B cell (primary cell): ENCODE data around the gene TNRC6C. TPM values are rescaled to one million over a fixed set of nuclear protein-coding genes. Genes with fewer than 3 reads are reported as not detected.

Experiments used
- ATAC-seq: fragments of 200-7000 bp; cut with Tn5 transposase; one replicate; pipeline ENCODE4 v1.10.0; 2021; ENCODE audit warnings: low read depth, mild to moderate bottlenecking, moderate number of reproducible peaks, moderate library complexity
- CTCF ChIA-PET: fragments of 350-600 bp; sonication (Branson Sonifier 250); formaldehyde crosslinking; loops from one replicate; lab custom pipeline; 2021; ENCODE audit warnings: antibody characterized with exemption, inconsistent platforms; lab: Charles Lee
- POLR2A ChIA-PET: fragments of 350-600 bp; sonication (Branson Sonifier 250); formaldehyde crosslinking; loops from one replicate; lab custom pipeline; 2021; ENCODE audit warnings: antibody characterized with exemption; lab: Charles Lee
- DNase-seq: peaks from one replicate; pipeline ENCODE4 v3.0.0; 2013
- H2AFZ ChIP-seq: 2 replicates; pipeline ENCODE4 v1.6.1; 2012; ENCODE audit warnings: mild to moderate bottlenecking, low read depth, low read length; ENCODE audit not compliant: insufficient read depth, poor library complexity, severe bottlenecking
- H3K27ac ChIP-seq, 2 donors: 1 replicate in 1 of 2; 2 replicates in 1 of 2; pipeline ENCODE4 v1.5.1; 2012 to 2013; ENCODE audit warnings: low read length in 2 of 2, mild to moderate bottlenecking in 2 of 2, moderate library complexity in 1 of 2
- H3K27me3 ChIP-seq, 4 experiments: fragments of 200-600 bp in 1 of 4; sonication (generic) in 1 of 4; replicated peaks in 1 of 4; 1 replicate in 2 of 4; 2 replicates in 2 of 4; pipeline versions ENCODE4 v1.6.1 to v1.7.0; 2013 to 2016; ENCODE audit warnings: low read length in 3 of 4, mild to moderate bottlenecking in 2 of 4, mixed read lengths in 1 of 4, moderate library complexity in 1 of 4; ENCODE audit not compliant: insufficient read depth in 4 of 4, control insufficient read depth in 3 of 4; ENCODE audit errors: control extremely low read depth in 1 of 4
- H3K36me3 ChIP-seq, 2 experiments: replicated peaks in 1 of 2; 1 replicate in 1 of 2; 2 replicates in 1 of 2; pipeline versions ENCODE4 v1.6.1 to v1.7.1; 2013; ENCODE audit warnings: low read length in 1 of 2; ENCODE audit not compliant: insufficient read depth in 2 of 2, control insufficient read depth in 1 of 2; ENCODE audit errors: control extremely low read depth in 1 of 2, extremely low read depth in 1 of 2
- H3K4me1 ChIP-seq, 2 donors: fragments of 200-600 bp in 1 of 2; sonication (generic) in 1 of 2; 1 replicate in 1 of 2; 2 replicates in 1 of 2; pipeline versions ENCODE4 v1.5.1 to v1.6.1; 2013 to 2017; ENCODE audit warnings: low read length in 2 of 2; ENCODE audit not compliant: control insufficient read depth in 2 of 2, insufficient read depth in 2 of 2
- H3K4me2 ChIP-seq: replicated peaks from 2 replicates; pipeline ENCODE3; 2012; ENCODE audit warnings: mild to moderate bottlenecking, low read depth, low read length; ENCODE audit not compliant: poor library complexity, severe bottlenecking
- H3K4me3 ChIP-seq, 5 experiments: fragments of 200-600 bp in 1 of 5; sonication (generic) in 1 of 5; 1 replicate in 3 of 5; 2 replicates in 2 of 5; pipeline versions ENCODE4 v1.5.1 to v1.7.0; 2011 to 2016; ENCODE audit warnings: low read length in 4 of 5, mild to moderate bottlenecking in 4 of 5, low read depth in 2 of 5, control low read depth in 1 of 5, moderate library complexity in 1 of 5; ENCODE audit not compliant: insufficient read depth in 1 of 5; ENCODE audit errors: control extremely low read depth in 1 of 5, extremely low read depth in 1 of 5
- H3K79me2 ChIP-seq: fragments of 200-600 bp; sonication (generic); one replicate; pipeline ENCODE4 v1.6.0; 2016; ENCODE audit warnings: low read length; ENCODE audit not compliant: control insufficient read depth, insufficient read depth
- H3K9ac ChIP-seq: fragments of 200-600 bp; sonication (generic); 2 replicates; pipeline ENCODE4 v1.6.1; 2017; ENCODE audit warnings: mild to moderate bottlenecking, low read length, moderate library complexity
- H3K9me3 ChIP-seq, 3 donors: one replicate each; pipeline versions ENCODE4 v1.6.1 to v1.7.1; 2013; ENCODE audit warnings: low read length in 2 of 3; ENCODE audit not compliant: control insufficient read depth in 2 of 3, insufficient read depth in 1 of 3; ENCODE audit errors: control extremely low read depth in 1 of 3
- H4K20me1 ChIP-seq: 2 replicates; pipeline ENCODE4 v1.6.0; 2012; ENCODE audit warnings: mild to moderate bottlenecking, low read length; ENCODE audit not compliant: insufficient read depth, control insufficient read depth, poor library complexity, severe bottlenecking
- H3K27ac Mint-ChIP-seq: one replicate; pipeline ENCODE4 v1.8.0; 2021; ENCODE audit warnings: mixed read lengths
- H3K27me3 Mint-ChIP-seq: one replicate; pipeline ENCODE4 v1.8.0; 2021; ENCODE audit warnings: mixed read lengths
- H3K4me1 Mint-ChIP-seq: one replicate; pipeline ENCODE4 v1.8.0; 2021; ENCODE audit warnings: mixed read lengths
- H3K4me3 Mint-ChIP-seq: one replicate; pipeline ENCODE4 v1.8.0; 2021; ENCODE audit warnings: mixed read lengths
- H3K9me3 Mint-ChIP-seq: one replicate; pipeline ENCODE4 v1.8.0; 2022; ENCODE audit warnings: mixed read lengths; ENCODE audit not compliant: insufficient read depth
- EZH2 ChIP-seq: IDR thresholded peaks from 2 replicates; pipeline ENCODE4 v1.6.1; 2012; ENCODE audit warnings: borderline replicate concordance, low read depth, mild to moderate bottlenecking, moderate library complexity, low read length; ENCODE audit not compliant: insufficient read depth, poor library complexity, severe bottlenecking
- WGBS: methylation state at CpG from one replicate; pipeline ENCODE4 v1.1.5; 2013; ENCODE audit warnings: missing lambda C conversion rate; ENCODE audit not compliant: insufficient coverage; 5-methylcytosine and 5-hydroxymethylcytosine counted together
- intact Hi-C: fragments of 100-400 bp; cut with micrococcal nuclease; formaldehyde crosslinking; loops from one replicate; pipeline ENCODE4 v1.10.0; 2022
- polyA plus RNA-seq: library from polyadenylated mRNA; depleted of rRNA; stranded (reverse); fragments of >200 nt; gene quantifications from 2 replicates; pipeline ENCODE4 v1.2.3, GENCODE V29; 2012
- total RNA-seq, 2 donors: library from RNA; stranded (reverse); fragments of 120-200 nt in 1 of 2; gene quantifications; 1 replicate in 1 of 2; 2 replicates in 1 of 2; pipeline versions ENCODE4 v1.2.3 to v1.2.4, GENCODE V29; 2013 to 2022
- TF ChIP-seq, protein P1 (sequence below): fragments of 200-600 bp; IDR thresholded peaks from one replicate; pipeline ENCODE4 v1.8.0; 2022; ENCODE audit warnings: antibody characterized with exemption, mild to moderate bottlenecking

The TNRC6C gene
- total and polyA plus RNA-seq, 2 donors (not counting 1 experiment from before 2014, with no cell fraction given) = 3.9 to 63.8 TPM

DNA sequence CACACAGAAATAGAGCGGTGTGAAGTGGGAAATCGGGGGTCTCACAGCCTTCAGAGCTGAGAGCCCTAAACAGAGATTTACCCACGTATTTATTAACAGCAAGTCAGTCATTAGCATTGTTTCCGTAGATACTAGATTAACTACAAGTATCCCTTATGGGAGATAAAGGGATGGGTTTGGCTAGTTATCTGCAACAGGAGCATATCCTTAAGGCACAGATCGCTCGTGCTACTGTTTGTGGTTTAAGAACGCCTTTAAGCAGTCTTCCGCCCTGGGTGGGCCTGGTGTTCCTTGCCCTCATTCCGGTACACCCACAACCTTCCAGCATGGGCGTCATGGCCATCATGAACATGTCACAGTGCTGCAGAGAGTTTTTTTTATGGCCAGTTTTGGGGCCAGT is 143.0 kb downstream of the TNRC6C start:
- CTCF ChIA-PET = interaction anchor here (1.7 kb wide), 1 partner anchor 9 kb away, joined by 5 read pairs; no protein-coding TSS in a partner anchor
- ATAC-seq = no peak
- TF ChIP-seq, protein P1, sequence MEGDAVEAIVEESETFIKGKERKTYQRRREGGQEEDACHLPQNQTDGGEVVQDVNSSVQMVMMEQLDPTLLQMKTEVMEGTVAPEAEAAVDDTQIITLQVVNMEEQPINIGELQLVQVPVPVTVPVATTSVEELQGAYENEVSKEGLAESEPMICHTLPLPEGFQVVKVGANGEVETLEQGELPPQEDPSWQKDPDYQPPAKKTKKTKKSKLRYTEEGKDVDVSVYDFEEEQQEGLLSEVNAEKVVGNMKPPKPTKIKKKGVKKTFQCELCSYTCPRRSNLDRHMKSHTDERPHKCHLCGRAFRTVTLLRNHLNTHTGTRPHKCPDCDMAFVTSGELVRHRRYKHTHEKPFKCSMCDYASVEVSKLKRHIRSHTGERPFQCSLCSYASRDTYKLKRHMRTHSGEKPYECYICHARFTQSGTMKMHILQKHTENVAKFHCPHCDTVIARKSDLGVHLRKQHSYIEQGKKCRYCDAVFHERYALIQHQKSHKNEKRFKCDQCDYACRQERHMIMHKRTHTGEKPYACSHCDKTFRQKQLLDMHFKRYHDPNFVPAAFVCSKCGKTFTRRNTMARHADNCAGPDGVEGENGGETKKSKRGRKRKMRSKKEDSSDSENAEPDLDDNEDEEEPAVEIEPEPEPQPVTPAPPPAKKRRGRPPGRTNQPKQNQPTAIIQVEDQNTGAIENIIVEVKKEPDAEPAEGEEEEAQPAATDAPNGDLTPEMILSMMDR = no peak
- no peak for TF ChIP-seq EZH2
- H3K27ac ChIP-seq = no peak overlapping the region
- peaks cover 4 to 72% of the 10 kb centered on the region in 2 experiments for H3K36me3 ChIP-seq
- H3K27ac Mint-ChIP-seq = no peak overlapping the region
- no peaks in the 10 kb centered on the region for H3K4me1 Mint-ChIP-seq
- no peak overlapping the region for H3K9ac ChIP-seq
- 100% methylated on average over 5 of the region's 10 CpGs for WGBS
- no peaks in the 10 kb centered on the region for H4K20me1 ChIP-seq
- no peak overlapping the region for H3K4me3 ChIP-seq
- no peak overlapping the region for H3K4me3 Mint-ChIP-seq
- no peaks in the 10 kb centered on the region for H3K27me3 Mint-ChIP-seq
- no peaks in the 10 kb centered on the region for H3K27me3 ChIP-seq
- no peaks in the 10 kb centered on the region for H3K4me1 ChIP-seq
- no peaks in the 10 kb centered on the region for H3K9me3 ChIP-seq
- H3K79me2 ChIP-seq = no peaks in the 10 kb centered on the region
- POLR2A ChIA-PET = no interaction called here
- no peaks in the 10 kb centered on the region for H3K9me3 Mint-ChIP-seq
- DNase-seq = no peak
- no peak overlapping the region for H2AFZ ChIP-seq
- intact Hi-C loops = no loop called here
- no peak overlapping the region for H3K4me2 ChIP-seq

DNA sequence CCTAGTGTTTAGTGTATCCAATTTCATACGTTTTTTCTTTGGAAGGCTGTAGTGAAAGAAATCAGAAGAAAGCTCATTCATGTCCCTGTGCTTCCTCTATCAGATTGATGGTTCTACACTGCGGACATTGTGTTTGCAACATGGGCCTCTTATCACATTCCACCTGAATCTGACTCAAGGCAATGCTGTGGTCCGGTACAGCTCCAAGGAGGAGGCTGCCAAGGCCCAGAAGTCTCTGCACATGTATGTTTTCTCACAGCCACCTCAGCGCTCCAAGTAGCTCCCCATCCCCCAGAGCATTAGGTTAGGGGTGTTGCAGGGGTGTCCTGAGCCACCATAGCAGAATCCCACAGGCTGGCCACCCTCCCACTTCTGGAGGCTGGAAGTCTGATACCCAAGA is 144.8 kb downstream of the TNRC6C start:
- H3K4me3 ChIP-seq = no peak overlapping the region
- peaks cover 4 to 58% of the 10 kb centered on the region in 2 experiments for H3K36me3 ChIP-seq
- CTCF ChIA-PET = interaction anchor here (0.6 to 0.9 kb wide), 2 partner anchors 9 to 18 kb away, joined by 3 read pairs; no protein-coding TSS in a partner anchor
- no peak overlapping the region for H3K4me2 ChIP-seq
- H3K27ac ChIP-seq = no peak overlapping the region
- H2AFZ ChIP-seq = no peak overlapping the region
- no peak overlapping the region for H3K4me3 Mint-ChIP-seq
- DNase-seq (no peak), ATAC-seq (no peak)
- POLR2A ChIA-PET = interaction anchor here (0.6 kb wide), 1 partner anchor 17 kb away, joined by 4 read pairs; no protein-coding TSS in a partner anchor
- H4K20me1 ChIP-seq = peaks cover 15% of the 10 kb centered on the region
- no peaks in the 10 kb centered on the region for H3K9me3 ChIP-seq
- 100% methylated on average over 3 of the region's 4 CpGs for WGBS
- no peaks in the 10 kb centered on the region for H3K79me2 ChIP-seq
- no peaks in the 10 kb centered on the region for H3K27me3 Mint-ChIP-seq
- no peaks in the 10 kb centered on the region for H3K9me3 Mint-ChIP-seq
- H3K27ac Mint-ChIP-seq = no peak overlapping the region
- TF ChIP-seq, protein P1 = no peak
- no peak for TF ChIP-seq EZH2
- intact Hi-C loops = no loop called here
- no peaks in the 10 kb centered on the region for H3K27me3 ChIP-seq
- no peaks in the 10 kb centered on the region for H3K4me1 ChIP-seq
- H3K4me1 Mint-ChIP-seq = no peaks in the 10 kb centered on the region
- H3K9ac ChIP-seq = no peak overlapping the region
